Parathyroid adenoma (tissue), 2 donors: ENCODE measurements around the gene GOLGA8H.
A peak's percentile ranks its signal among the peaks of the same experiment; 100 is the strongest.
"Not testable (repeated sequence)": the region's sequence is repeated elsewhere in the genome, so short reads cannot be mapped to it uniquely, and the experiment has no call there.

Experiments used
- H2AFZ ChIP-seq: fragments of 300-600 bp; sonication (generic); one replicate; pipeline ENCODE4 v1.7.0; 2017; ENCODE audit warnings: antibody characterized with exemption, mild to moderate bottlenecking
- H3K27ac ChIP-seq: fragments of 300-600 bp; sonication (generic); one replicate; pipeline ENCODE4 v1.7.0; 2017
- H3K27me3 ChIP-seq: fragments of 300-600 bp; sonication (generic); one replicate; pipeline ENCODE4 v1.7.0; 2017; ENCODE audit warnings: low read length; ENCODE audit not compliant: control insufficient read depth, insufficient read depth
- H3K36me3 ChIP-seq: fragments of 300-600 bp; sonication (generic); one replicate; pipeline ENCODE4 v1.7.0; 2017; ENCODE audit warnings: low read length; ENCODE audit not compliant: control insufficient read depth, insufficient read depth
- H3K4me1 ChIP-seq: fragments of 300-600 bp; sonication (generic); one replicate; pipeline ENCODE4 v1.7.0; 2017; ENCODE audit warnings: control low read depth
- H3K4me2 ChIP-seq: fragments of 300-600 bp; sonication (generic); one replicate; pipeline ENCODE4 v1.7.0; 2017; ENCODE audit warnings: low read length
- H3K4me3 ChIP-seq: fragments of 300-600 bp; sonication (generic); one replicate; pipeline ENCODE4 v1.7.0; 2017; ENCODE audit warnings: low read depth, low read length
- H3K79me2 ChIP-seq: fragments of 300-600 bp; sonication (generic); one replicate; pipeline ENCODE4 v1.7.0; 2017; ENCODE audit warnings: control low read depth
- H3K9ac ChIP-seq: fragments of 300-600 bp; sonication (generic); one replicate; pipeline ENCODE4 v1.7.0; 2017; ENCODE audit warnings: mild to moderate bottlenecking
- H3K9me3 ChIP-seq: fragments of 300-600 bp; sonication (generic); one replicate; pipeline ENCODE4 v1.7.0; 2017; ENCODE audit warnings: low read length; ENCODE audit not compliant: control insufficient read depth
- donor health status: primary hyperparathyroidism.

Gene GOLGA8H, protein sequence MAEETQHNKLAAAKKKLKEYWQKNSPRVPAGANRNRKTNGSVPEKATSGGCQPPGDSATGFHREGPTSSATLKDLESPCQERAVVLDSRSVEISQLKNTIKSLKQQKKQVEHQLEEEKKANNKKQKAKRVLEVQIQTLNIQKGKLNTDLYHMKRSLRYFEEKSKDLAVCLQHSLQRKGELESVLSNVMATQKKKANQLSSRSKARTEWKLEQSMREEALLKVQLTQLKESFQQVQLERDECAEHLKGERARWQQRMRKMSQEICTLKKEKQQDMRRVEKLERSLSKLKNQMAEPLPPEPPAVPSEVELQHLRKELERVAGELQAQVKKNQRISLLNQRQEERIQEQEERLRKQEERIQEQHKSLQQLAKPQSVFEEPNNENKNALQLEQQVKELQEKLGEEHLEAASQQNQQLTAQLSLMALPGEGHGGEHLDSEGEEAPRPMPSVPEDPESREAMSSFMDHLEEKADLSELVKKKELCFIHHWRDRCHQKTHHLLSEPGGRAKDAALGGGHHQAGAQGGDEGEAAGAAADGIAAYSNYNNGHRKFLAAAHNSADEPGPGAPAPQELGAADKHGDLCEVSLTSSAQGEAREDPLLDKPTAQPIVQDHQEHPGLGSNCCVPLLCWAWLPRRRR

DNA sequence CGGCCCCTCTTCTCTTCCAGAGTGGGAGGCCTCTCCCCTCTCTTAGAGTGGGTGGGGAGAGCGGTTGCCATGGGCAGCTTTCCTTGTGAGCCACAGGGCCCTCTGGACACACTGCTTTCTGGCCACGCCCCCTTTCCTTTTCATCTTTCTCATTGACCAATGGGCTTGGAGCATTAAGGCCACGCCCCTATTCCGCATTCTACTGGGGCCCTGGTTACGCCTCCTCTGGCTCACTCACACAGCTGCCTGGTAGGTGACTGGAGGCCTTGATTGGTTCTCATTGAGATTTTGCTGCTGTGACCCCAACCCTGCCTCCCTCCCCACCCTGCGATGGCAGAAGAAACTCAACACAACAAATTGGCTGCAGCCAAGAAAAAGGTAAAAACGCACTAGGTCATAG is at the start of gene GOLGA8H:
TSS of gene GOLGA8H (plus strand) at position 233 of the 400 bp plus-strand sequence. CDS start at position 331, 98 bp downstream.
- H3K9me3 ChIP-seq, H3K4me2 ChIP-seq, H3K9ac ChIP-seq, H3K27ac ChIP-seq, H2AFZ ChIP-seq, H3K79me2 ChIP-seq, H3K36me3 ChIP-seq, H3K27me3 ChIP-seq, H3K4me1 ChIP-seq, H3K4me3 ChIP-seq: not testable (repeated sequence)

DNA sequence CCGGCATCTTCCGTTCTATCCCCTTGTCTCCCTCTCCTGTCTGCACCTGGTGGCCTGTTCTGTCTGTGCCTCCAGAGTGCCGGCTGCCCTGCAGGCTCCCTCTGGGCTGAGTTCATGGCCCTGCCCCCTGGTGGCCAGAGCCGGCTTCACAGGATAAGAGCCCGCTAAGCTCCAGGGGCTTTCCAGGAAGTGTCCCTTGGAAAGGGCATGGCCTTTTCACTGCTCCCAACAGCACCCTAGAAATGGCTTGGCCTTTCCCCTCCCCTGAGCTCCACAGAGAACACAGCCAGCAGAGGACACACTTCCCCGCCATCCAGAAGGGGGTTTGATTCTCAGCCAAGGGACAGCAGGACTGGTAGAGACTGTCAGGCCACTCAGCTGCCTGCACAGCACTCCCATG is 36.9 kb upstream of the GOLGA8H start:
- not testable (repeated sequence) for H3K9me3 ChIP-seq, H3K36me3 ChIP-seq, H3K27me3 ChIP-seq, H3K4me3 ChIP-seq, H3K27ac ChIP-seq, H3K4me2 ChIP-seq, H2AFZ ChIP-seq, H3K4me1 ChIP-seq, H3K79me2 ChIP-seq, H3K9ac ChIP-seq

DNA sequence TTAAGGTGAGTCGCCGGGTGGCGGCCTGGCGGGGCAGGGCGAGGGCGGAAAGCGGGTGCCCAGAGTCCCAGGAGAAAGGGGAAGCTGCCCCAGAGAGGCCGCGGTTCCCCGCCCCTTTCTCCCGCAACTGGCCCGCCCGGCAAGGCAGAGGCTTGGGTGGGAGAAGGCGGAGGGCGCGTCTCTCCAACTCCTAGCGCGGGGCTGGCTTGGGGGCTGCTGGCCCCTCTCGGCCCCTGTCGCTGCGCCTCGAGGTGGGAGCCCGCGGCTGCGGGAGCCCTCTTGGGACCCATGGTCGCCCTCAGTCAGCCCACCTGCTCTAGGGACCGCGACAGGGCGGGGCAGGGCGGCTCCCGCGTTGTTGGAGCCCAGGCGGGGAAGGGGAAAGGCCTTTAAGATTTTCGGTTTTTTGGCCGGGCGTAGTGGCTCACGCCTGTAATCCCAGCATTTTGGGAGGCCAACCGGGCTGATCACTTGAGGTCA is 30.8 kb upstream of the GOLGA8H start:
- H3K27me3 ChIP-seq, H3K4me2 ChIP-seq, H3K79me2 ChIP-seq, H3K36me3 ChIP-seq, H3K4me1 ChIP-seq, H3K9me3 ChIP-seq, H3K4me3 ChIP-seq, H3K9ac ChIP-seq, H3K27ac ChIP-seq: not testable (repeated sequence)
- peak overlapping the region; percentile 58 for H2AFZ ChIP-seq

DNA sequence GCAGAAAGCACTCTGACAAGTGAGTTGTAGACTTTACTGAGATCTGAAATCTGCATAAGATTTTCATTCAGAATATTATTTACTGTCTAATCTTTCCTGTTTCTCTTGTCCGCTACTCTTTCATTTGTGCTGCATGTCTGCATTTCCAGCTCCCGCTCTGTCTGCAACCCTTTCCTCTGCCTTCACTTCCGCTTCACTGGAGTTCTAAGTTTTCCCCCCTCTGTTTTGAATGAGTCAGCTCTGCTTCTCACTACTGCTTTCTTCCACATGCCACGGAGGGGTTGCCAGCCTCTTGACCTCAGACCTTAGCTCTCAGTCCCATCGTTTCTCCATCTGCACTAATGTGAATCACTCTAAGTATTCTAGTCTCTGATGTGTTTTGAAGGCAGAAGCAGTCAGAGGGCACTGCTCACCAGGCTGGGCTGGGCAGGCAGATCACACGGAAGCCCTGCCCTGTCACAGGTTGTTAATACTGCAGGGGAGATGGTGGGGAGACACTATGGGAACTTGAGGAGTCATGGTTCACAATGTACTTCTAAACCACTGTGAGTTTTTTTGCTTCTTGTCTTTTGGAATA is 24.3 kb upstream of the GOLGA8H start:
- H3K9ac ChIP-seq = not testable (repeated sequence)

DNA sequence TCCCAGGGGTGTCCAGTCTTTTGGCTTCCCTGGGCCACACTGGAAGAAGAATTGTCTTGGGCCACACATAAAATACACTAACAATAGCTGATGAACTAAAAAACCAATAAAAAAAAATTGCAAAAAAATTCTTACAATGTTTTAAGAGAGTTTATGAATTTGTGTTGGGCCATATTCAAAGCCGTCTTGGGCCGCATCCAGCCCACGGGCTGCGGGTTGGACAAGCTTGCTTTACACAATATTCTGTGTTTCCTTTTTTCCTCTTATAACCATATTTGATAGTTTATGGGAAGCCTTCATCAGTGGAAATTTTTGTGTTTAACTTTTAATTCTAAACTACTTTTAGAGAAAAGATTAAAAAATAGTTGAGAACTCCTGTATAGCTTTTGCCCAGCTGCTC is 23.1 kb upstream of the GOLGA8H start:
- not testable (repeated sequence) for H3K9me3 ChIP-seq, H3K9ac ChIP-seq, H3K36me3 ChIP-seq, H2AFZ ChIP-seq, H3K4me2 ChIP-seq, H3K4me3 ChIP-seq, H3K4me1 ChIP-seq, H3K27ac ChIP-seq, H3K79me2 ChIP-seq, H3K27me3 ChIP-seq

More for the DNA sequence above, 24.3 kb upstream of the GOLGA8H start:
- H3K79me2 ChIP-seq, H3K4me2 ChIP-seq, H3K4me1 ChIP-seq, H3K4me3 ChIP-seq, H3K9me3 ChIP-seq, H3K27ac ChIP-seq, H3K36me3 ChIP-seq, H3K27me3 ChIP-seq, H2AFZ ChIP-seq: not testable (repeated sequence)

DNA sequence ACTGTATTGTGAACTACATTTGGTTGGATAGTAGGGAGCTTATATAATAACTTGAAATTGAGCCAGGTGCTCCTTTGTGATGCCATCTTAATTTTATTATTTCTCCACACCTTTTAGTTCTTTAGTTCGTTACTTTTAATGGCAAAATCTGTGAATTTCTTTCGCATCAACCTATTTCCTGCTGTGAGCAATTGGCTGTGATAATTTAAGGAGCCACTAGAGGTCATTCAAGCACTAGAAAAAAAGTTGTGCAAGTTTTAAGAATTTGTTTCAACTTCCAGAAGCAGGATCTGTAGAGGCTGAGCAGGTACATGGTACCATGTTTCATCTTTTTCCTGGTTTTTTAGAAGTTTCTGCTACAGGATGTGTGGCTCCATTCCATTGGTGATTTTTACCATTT is 4.9 kb upstream of the GOLGA8H start:
- not testable (repeated sequence) for H3K9ac ChIP-seq, H3K27ac ChIP-seq, H2AFZ ChIP-seq, H3K4me2 ChIP-seq, H3K36me3 ChIP-seq, H3K79me2 ChIP-seq, H3K9me3 ChIP-seq, H3K4me1 ChIP-seq, H3K27me3 ChIP-seq, H3K4me3 ChIP-seq

DNA sequence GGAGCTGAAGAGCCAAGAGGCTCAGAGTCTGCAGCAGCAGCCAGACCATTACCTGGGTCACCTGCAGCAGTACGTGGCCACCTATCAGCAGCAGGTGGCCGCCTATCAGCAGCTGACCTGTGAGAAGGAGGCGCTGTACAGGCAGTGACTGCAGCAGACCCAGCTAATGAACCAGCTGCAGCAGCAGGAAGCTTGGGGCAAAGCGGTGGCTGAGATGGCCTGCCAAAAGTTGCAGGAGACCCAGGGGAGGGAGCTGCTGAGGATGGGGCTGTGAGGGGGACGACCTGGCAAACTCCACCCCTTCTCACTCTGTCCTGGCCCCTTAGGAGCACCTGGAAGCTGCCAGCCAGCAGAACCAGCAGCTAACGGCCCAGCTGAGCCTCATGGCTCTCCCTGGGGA is 8.4 kb downstream of the GOLGA8H start:
- not testable (repeated sequence) for H3K4me2 ChIP-seq, H3K4me3 ChIP-seq, H3K36me3 ChIP-seq, H2AFZ ChIP-seq, H3K9ac ChIP-seq, H3K79me2 ChIP-seq, H3K27ac ChIP-seq, H3K9me3 ChIP-seq, H3K27me3 ChIP-seq, H3K4me1 ChIP-seq

DNA sequence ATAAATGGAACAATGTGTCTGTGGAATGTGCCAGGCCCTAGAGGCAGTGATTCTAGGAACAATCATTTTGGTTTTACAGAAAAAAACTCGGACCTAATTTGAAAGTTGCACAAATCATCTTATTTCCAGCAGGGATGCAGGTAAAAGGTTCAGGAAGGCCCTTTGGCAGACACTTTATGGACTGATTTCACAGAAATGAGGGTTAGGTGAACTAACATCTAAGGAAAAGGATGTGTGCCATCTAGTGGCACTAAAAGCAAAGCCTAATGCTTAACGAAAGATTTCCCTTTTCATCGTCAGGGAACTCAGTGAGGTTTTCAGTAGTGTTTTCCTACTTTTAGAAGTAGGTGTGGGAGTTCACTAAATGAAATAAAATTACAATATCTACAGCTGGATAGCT is 17.5 kb downstream of the GOLGA8H start:
- not testable (repeated sequence) for H3K9me3 ChIP-seq, H3K79me2 ChIP-seq, H3K9ac ChIP-seq, H3K4me1 ChIP-seq, H3K27me3 ChIP-seq, H3K27ac ChIP-seq, H3K36me3 ChIP-seq, H3K4me3 ChIP-seq, H3K4me2 ChIP-seq, H2AFZ ChIP-seq

DNA sequence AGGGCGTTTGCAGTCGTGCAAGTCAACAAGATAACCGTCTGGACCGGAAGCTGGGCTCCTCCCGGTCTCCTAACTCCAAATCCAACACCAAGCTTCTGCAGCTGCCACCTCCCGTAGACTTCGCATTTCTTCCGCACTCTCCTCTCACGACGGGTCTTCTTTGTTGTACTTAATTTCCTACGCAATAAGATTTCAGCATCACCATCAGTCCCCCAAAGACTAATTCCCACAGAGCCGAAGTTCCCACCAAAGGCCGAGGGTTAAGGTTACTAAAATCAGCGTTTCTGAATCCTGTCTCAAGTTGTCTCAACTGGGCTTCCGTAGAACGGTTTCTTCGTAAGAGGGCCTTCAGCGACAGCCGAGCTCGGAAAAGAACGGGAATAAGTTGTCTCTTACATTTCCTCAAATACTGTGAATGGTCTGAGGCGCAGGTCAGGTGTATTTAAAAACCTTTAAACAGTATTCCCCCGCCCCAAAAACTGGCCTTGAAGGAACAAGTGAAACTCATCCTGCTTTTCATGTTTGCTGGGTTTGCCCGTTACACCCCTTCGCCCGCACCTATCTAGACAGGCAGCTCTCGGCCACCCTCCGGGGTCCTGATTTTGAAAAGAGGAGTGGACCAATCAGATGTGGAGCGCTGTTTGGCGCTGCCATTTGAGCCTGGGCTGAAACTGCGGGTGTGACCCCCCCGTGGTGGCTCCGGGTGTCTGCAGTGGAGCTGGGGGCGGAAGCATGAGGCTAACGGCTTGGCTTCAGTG is 21.8 kb downstream of the GOLGA8H start, which contains the start of gene ARHGAP11B:
TSS of gene ARHGAP11B (plus strand) at position 693 of the 758 bp plus-strand sequence.
- H3K36me3 ChIP-seq, H3K27me3 ChIP-seq, H3K79me2 ChIP-seq, H3K9ac ChIP-seq, H3K9me3 ChIP-seq, H3K4me1 ChIP-seq: not testable (repeated sequence)
- Histone ChIP-seq H2AFZ (peak within 1 kb of the TSS; percentile 79), H3K4me2 (peak within 1 kb of the TSS; percentile 73), H3K4me3 (peak within 1 kb of the TSS; percentile 71), H3K27ac (peak within 1 kb of the TSS; percentile 95)

DNA sequence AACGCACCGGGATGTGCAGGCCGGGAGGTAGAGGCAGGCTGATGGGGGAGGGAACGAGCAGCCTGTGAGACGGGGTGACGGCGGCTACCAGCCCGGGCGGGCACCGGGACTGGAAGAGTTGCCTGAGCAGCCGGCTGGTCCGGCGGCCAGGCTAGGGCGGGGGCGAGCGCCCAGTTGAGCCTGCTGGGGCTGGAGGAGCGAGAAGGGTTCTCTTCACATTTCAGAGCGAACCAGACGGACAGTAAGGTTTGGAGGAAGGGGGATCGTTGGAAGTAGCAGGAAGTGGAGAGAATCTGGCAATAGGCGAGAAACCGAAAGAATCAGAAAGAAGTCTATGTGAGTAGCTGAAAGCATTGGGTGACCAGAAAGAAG is 22.4 kb downstream of the GOLGA8H start:
- H3K4me1 ChIP-seq, H3K27me3 ChIP-seq, H3K79me2 ChIP-seq, H3K27ac ChIP-seq, H3K36me3 ChIP-seq, H3K9ac ChIP-seq, H3K9me3 ChIP-seq: not testable (repeated sequence)
- Histone ChIP-seq H3K4me2 (peak overlapping the region; percentile 68), H2AFZ (peak overlapping the region; percentile 79), H3K4me3 (peak overlapping the region; percentile 71)
